Measurements from ENCODE around the gene METRNL.
A peak's percentile ranks its signal among the peaks of the same experiment; 100 is the strongest.

The METRNL gene

GRCh38 chr17:83101805-83102480 is 22.5 kb downstream of the METRNL start:
- Histone ChIP-seq H3K27me3 (ENCODE audit: insufficient read depth, low read depth, severe bottlenecking) (no peaks in the 10 kb centered on the region), H3K4me3 (ENCODE audit: low read depth, low read length) (no peak overlapping the region), H3K9me3 (ENCODE audit: severe bottlenecking) (peaks cover 4% of the 10 kb centered on the region), H3K36me3 (no peaks in the 10 kb centered on the region), H3K27ac (peak overlapping the region; percentile 26; the same call in 1 of the 2 replicates)
- TF ChIP-seq CTCF (IDR thresholded peaks at IDR 0.05; ENCODE audit: low read depth, low read length), result no peak
- DNase-seq, result no peak

- Histone ChIP-seq H3K36me3 (no peaks in the 10 kb centered on the region), H3K9me3 (ENCODE audit: severe bottlenecking) (peaks cover 5% of the 10 kb centered on the region), H3K27ac (no peak overlapping the region), H3K4me3 (ENCODE audit: low read depth, low read length) (no peak overlapping the region), H3K27me3 (ENCODE audit: insufficient read depth, low read depth, severe bottlenecking) (no peaks in the 10 kb centered on the region)
- no peak for TF ChIP-seq CTCF (IDR thresholded peaks at IDR 0.05; ENCODE audit: low read depth, low read length)
- no peak for DNase-seq
These were observed 24.0 kb downstream of the METRNL start for GRCh38 chr17:83103200-83103942.

- Histone ChIP-seq H3K27me3 (ENCODE audit: insufficient read depth, low read depth, severe bottlenecking) (no peaks in the 10 kb centered on the region), H3K27ac (no peak overlapping the region), H3K4me3 (ENCODE audit: low read depth, low read length) (no peak overlapping the region), H3K36me3 (no peaks in the 10 kb centered on the region), H3K9me3 (ENCODE audit: severe bottlenecking) (peaks cover 7% of the 10 kb centered on the region)
- DNase-seq, result no peak
- TF ChIP-seq CTCF (IDR thresholded peaks at IDR 0.05; ENCODE audit: low read depth, low read length), result no peak
These were observed 24.5 kb downstream of the METRNL start for GRCh38 chr17:83103943-83104311.

- TF ChIP-seq CTCF (IDR thresholded peaks at IDR 0.05; ENCODE audit: low read depth, low read length), result no peak
- no peaks in the 10 kb centered on the region for H3K27me3 ChIP-seq (ENCODE audit: insufficient read depth, low read depth, severe bottlenecking)
These were observed 25.4 kb downstream of the METRNL start for GRCh38 chr17:83104577-83105505.

GRCh38 chr17:83105512-83105911 is 26.1 kb downstream of the METRNL start:
- H3K27me3 ChIP-seq (ENCODE audit: insufficient read depth, low read depth, severe bottlenecking), result no peaks in the 10 kb centered on the region
- TF ChIP-seq CTCF (IDR thresholded peaks at IDR 0.05; ENCODE audit: low read depth, low read length), result no peak
- DNase-seq, result no peak

More at GRCh38 chr17:83104577-83105505, 25.4 kb downstream of the METRNL start:
- Histone ChIP-seq H3K36me3 (no peaks in the 10 kb centered on the region), H3K4me3 (ENCODE audit: low read depth, low read length) (no peak overlapping the region), H3K27ac (no peak overlapping the region), H3K9me3 (ENCODE audit: severe bottlenecking) (peaks cover 11% of the 10 kb centered on the region)
- no peak for DNase-seq

More at GRCh38 chr17:83105512-83105911, 26.1 kb downstream of the METRNL start:
- no peak overlapping the region for H3K4me3 ChIP-seq (ENCODE audit: low read depth, low read length)
- peaks cover 11% of the 10 kb centered on the region for H3K9me3 ChIP-seq (ENCODE audit: severe bottlenecking)
- no peaks in the 10 kb centered on the region for H3K36me3 ChIP-seq
- H3K27ac ChIP-seq, result no peak overlapping the region
